Measurements from ENCODE around the gene STX12. TPM values are rescaled to one million over a fixed set of nuclear protein-coding genes. Genes with fewer than 3 reads are reported as not detected.

Gene STX12
- total and polyA plus RNA-seq, 5 donors from 2014 or later: 10.2 to 26.8 (median 12.8) TPM

DNA sequence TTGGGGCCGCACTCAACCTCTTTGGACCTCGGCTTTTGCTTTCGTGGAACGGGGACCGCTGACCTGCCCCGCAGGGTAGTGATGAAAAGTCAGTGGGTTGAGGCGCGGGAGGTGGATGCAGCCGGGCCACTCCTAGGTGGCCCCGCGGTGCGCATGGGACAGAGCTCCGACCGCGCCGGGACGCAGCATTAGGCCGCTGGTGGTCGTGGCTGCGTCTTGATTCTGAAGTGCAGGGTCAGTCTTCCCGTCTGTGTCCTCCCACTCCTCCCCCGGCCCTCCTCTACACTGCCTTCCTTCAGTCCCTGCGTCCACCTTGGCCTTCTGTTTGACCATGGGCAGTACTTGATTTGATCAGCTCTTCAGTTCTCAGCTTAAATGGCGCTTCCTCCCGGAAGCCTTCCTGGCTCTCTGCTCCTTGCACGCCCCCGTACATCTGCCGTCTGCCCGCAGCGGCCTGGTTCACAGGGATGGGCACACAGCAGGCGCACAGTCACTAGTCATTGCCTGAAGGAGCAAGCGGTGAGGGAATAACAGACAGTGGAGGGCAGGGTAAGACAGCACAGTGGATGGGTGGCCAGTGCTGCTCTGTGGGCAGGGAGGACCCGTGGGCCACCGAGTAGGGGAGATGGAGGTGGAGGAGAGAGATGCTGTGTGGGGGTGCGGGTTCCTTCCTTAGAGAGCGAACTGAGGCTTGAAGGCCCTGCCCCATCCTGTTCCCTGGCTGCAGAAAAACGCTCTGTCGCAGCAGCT is 100.0 kb downstream of the STX12 start:
- peak overlapping the region; percentile 94 to 98 (median 97) for H3K4me3 Mint-ChIP-seq
- no peaks in the 10 kb centered on the region for H3K27me3 Mint-ChIP-seq
- Histone ChIP-seq H3K9me3 (ENCODE audit: control insufficient read depth in 2 of 2, low read length in 2 of 2) (no peaks in the 10 kb centered on the region), H3K27ac (ENCODE audit: insufficient read depth, low read length, poor library complexity, severe bottlenecking) (peak overlapping the region; percentile 67), H3K27me3 (ENCODE audit: control insufficient read depth, insufficient read depth, low read length) (no peaks in the 10 kb centered on the region), H3K36me3 (ENCODE audit: control insufficient read depth, insufficient read depth, low read length) (peaks cover 10% of the 10 kb centered on the region), H3K4me1 (ENCODE audit: control insufficient read depth, insufficient read depth, low read length, poor library complexity, severe bottlenecking) (peaks cover 73% of the 10 kb centered on the region), H3K4me3 (ENCODE audit: low read depth, low read length) (peak overlapping the region; percentile 84)
- ATAC-seq (ENCODE audit: low read depth in 2 of 2) (peak; percentile 7), DNase-seq (peak in 2 of 3 donors; percentile 33 to 62)
- H3K4me1 Mint-ChIP-seq: peaks cover 0 to 75% (median 30%) of the 10 kb centered on the region in 4 donors
- peak overlapping the region; percentile 90 to 98 (median 94) for H3K27ac Mint-ChIP-seq
- no peaks in the 10 kb centered on the region for H3K9me3 Mint-ChIP-seq
- peaks cover 3% of the 10 kb centered on the region for H3K36me3 Mint-ChIP-seq

DNA sequence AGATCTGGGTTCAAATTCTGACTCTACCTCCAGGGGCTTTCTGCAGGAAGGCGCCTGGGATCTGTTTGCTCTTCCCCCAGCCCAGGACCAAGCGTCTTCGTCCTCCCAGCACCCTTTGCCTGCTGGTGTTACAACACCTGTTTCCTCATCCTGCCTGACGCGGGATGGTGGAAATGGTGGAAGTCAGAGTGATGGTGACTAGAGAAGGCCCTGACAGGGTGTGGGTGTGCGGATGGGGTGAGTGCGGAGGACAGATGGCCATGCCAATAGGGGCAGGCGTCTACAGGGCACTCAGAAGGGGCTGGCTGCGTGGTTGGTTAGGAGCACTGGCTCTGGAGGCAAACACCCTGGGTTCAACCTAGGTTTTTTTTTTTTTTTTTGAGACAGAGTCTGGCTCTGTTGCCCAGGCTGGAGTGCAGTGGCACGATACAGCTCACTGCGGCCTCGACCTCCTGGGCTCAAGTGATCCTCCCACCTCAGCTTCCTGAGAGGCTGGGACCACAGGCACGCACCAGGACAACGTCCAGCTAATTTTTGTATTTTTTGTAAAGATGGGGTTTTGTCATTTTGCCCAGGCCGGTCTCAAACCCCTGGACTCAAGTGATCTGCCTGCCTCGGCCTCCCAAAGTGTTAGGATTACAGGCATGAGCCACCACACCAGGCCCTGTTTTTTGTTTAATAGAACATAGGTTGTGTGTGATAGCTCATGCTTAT is 100.8 kb downstream of the STX12 start:
- DNase-seq: peak in 1 of 3 donors; percentile 26
- H3K4me1 ChIP-seq (ENCODE audit: control insufficient read depth, insufficient read depth, low read length, poor library complexity, severe bottlenecking): peaks cover 66% of the 10 kb centered on the region
- peaks cover 12% of the 10 kb centered on the region for H3K36me3 ChIP-seq (ENCODE audit: control insufficient read depth, insufficient read depth, low read length)
- Mint-ChIP-seq H3K9me3 (no peaks in the 10 kb centered on the region), H3K4me3 (peak overlapping the region; percentile 94 to 98 (median 97)), H3K27ac (peak overlapping the region; percentile 90 to 98 (median 94)), H3K27me3 (no peaks in the 10 kb centered on the region), H3K4me1 (peaks cover 5 to 75% (median 25%) of the 10 kb centered on the region in 4 donors), H3K36me3 (peaks cover 9% of the 10 kb centered on the region)
- H3K27ac ChIP-seq (ENCODE audit: insufficient read depth, low read length, poor library complexity, severe bottlenecking): peak overlapping the region; percentile 29
- no peaks in the 10 kb centered on the region for H3K9me3 ChIP-seq (ENCODE audit: control insufficient read depth in 2 of 2, low read length in 2 of 2)
- peak overlapping the region; percentile 84 for H3K4me3 ChIP-seq (ENCODE audit: low read depth, low read length)
- H3K27me3 ChIP-seq (ENCODE audit: control insufficient read depth, insufficient read depth, low read length): no peaks in the 10 kb centered on the region
- no peak for ATAC-seq (ENCODE audit: low read depth in 2 of 2)

Other genes starting within 250 kb of the STX12 start
- gene AHDC1, start 169.1 kb upstream of the STX12 start, total RNA-seq: 26.2 TPM
- gene AHDC1, start 169.1 kb upstream of the STX12 start, polyA plus RNA-seq: 1 to 10 TPM in 1 of 4 donors, under 1 TPM in 3; 0.07 to 1.4 (median 0.50) TPM
- gene FGR, start 138.0 kb upstream of the STX12 start, total RNA-seq: 0.15 TPM
- under 1 TPM; 0.20 to 0.87 (median 0.33) TPM for gene FGR, start 138.0 kb upstream of the STX12 start, polyA plus RNA-seq
- gene IFI6, start 101.0 kb upstream of the STX12 start, total RNA-seq: 49.7 TPM
- 100 to 1,000 TPM; 152 to 199 (median 181) TPM for gene IFI6, start 101.0 kb upstream of the STX12 start, polyA plus RNA-seq
- gene FAM76A, start 47.3 kb upstream of the STX12 start, total RNA-seq: 18.7 TPM
- gene FAM76A, start 47.3 kb upstream of the STX12 start, polyA plus RNA-seq: 10 to 100 TPM in 2 of 4 donors, 1 to 10 TPM in 2; 6.9 to 15.5 (median 9.3) TPM
- gene PPP1R8, start 57.6 kb downstream of the STX12 start, total RNA-seq: 23.3 TPM
- gene PPP1R8, start 57.6 kb downstream of the STX12 start, polyA plus RNA-seq: 10 to 100 TPM; 40.9 to 45.5 (median 42.3) TPM
- gene THEMIS2, start 99.3 kb downstream of the STX12 start, total RNA-seq: 57.1 TPM
- gene THEMIS2, start 99.3 kb downstream of the STX12 start, polyA plus RNA-seq: 10 to 100 TPM; 37.9 to 69.9 (median 60.5) TPM
- 36.6 TPM for gene RPA2, start 141.4 kb downstream of the STX12 start, total RNA-seq
- gene RPA2, start 141.4 kb downstream of the STX12 start, polyA plus RNA-seq: 100 to 1,000 TPM; 199 to 237 (median 206) TPM
- 0.32 TPM for gene SMPDL3B, start 161.8 kb downstream of the STX12 start, total RNA-seq
- under 1 TPM in 2 of 4 donors, not detected in 2; 0.24 to 0.50 TPM for gene SMPDL3B, start 161.8 kb downstream of the STX12 start, polyA plus RNA-seq
- 9.1 TPM for gene XKR8, start 186.8 kb downstream of the STX12 start, total RNA-seq
- gene XKR8, start 186.8 kb downstream of the STX12 start, polyA plus RNA-seq: 10 to 100 TPM; 10.3 to 20.3 (median 17.9) TPM

Data from CD4-positive, CD25-positive, alpha-beta regulatory T cell (primary cell).